T-helper 1 cell treated with Interleukin-12 subunit alpha and Interleukin-12 subunit beta and Interleukin-4 antibody, amounts not matched to agents 30 ng/mL and 1 ng/mL, for 36 hours (primary cell): ENCODE data around the gene ZNF184. TPM values are rescaled to one million over a fixed set of nuclear protein-coding genes. Genes with fewer than 3 reads are reported as not detected.

ENCODE experiments used
- intact Hi-C: fragments of 100-400 bp; cut with micrococcal nuclease; formaldehyde crosslinking; loops from one replicate; pipeline ENCODE4 v1.15.1; 2024
- total RNA-seq: library from RNA; stranded (reverse); gene quantifications from 2 replicates; pipeline ENCODE4 v1.2.3, GENCODE V29; 2022

ZNF184 gene
- total RNA-seq, result 11.3 and 11.4 TPM in 2 replicates

- intact Hi-C loops, result loop anchor here (1.0 to 10.0 kb wide), 16 partner anchors 30 to 1468 kb away; partner anchors contain the start of genes ABT1, ZNF165, ZNF391 and ZSCAN26
Observed at GRCh38 chr6:27472617-27473400, at the start of gene ZNF184. TSS of gene ZNF184 (minus strand) at chr6:27473105. CDS start at chr6:27472294, 811 bp downstream.

- intact Hi-C loops, result loop anchor here (1.0 to 10.0 kb wide), 12 partner anchors 16 to 1426 kb away; partner anchors contain the start of gene POM121L2
Observed at GRCh38 chr6:27518881-27519795, 46.2 kb upstream of the ZNF184 start.

- intact Hi-C loops, result loop anchor here (1.0 to 10.0 kb wide), 6 partner anchors 75 to 1427 kb away; partner anchors contain the start of gene POM121L2
Observed at GRCh38 chr6:27517928-27518787, 45.3 kb upstream of the ZNF184 start.

- intact Hi-C loops, result loop anchor here (10.0 kb wide), 1 partner anchor 1428 kb away; no protein-coding TSS in a partner anchor
Observed at GRCh38 chr6:27517238-27517637, 44.3 kb upstream of the ZNF184 start.

GRCh38 chr6:27514906-27515495 is 42.1 kb upstream of the ZNF184 start:
- intact Hi-C loops, result loop anchor here (10.0 kb wide), 1 partner anchor 1430 kb away; no protein-coding TSS in a partner anchor

- intact Hi-C loops, result loop anchor here (10.0 kb wide), 1 partner anchor 1432 kb away; no protein-coding TSS in a partner anchor
Observed at GRCh38 chr6:27512525-27512924, 39.6 kb upstream of the ZNF184 start.

- intact Hi-C loops, result no loop called here
Observed at GRCh38 chr6:27507041-27507956, 34.4 kb upstream of the ZNF184 start.

- intact Hi-C loops, result no loop called here
Observed at GRCh38 chr6:27505209-27506027, 32.5 kb upstream of the ZNF184 start.

- intact Hi-C loops, result loop anchor here (1.0 to 5.0 kb wide), 11 partner anchors 8 to 399 kb away; partner anchors contain the start of genes ZNF184 and ZNF391
Observed at GRCh38 chr6:27503436-27504030, 30.6 kb upstream of the ZNF184 start.

- intact Hi-C loops, result loop anchor here (1.0 to 5.0 kb wide), 11 partner anchors 7 to 400 kb away; partner anchors contain the start of genes ZNF184 and ZNF391
Observed at GRCh38 chr6:27502508-27503435, 29.9 kb upstream of the ZNF184 start.

GRCh38 chr6:27501187-27501586 is 28.3 kb upstream of the ZNF184 start:
- intact Hi-C loops, result loop anchor here (5.0 kb wide), 2 partner anchors 91 to 166 kb away; no protein-coding TSS in a partner anchor

- intact Hi-C loops, result loop anchor here (5.0 kb wide), 2 partner anchors 92 to 167 kb away; no protein-coding TSS in a partner anchor
Observed at GRCh38 chr6:27500177-27500576, 27.3 kb upstream of the ZNF184 start.

- intact Hi-C loops, result loop anchor here (1.0 kb wide), 1 partner anchor 8 kb away; no protein-coding TSS in a partner anchor
Observed at GRCh38 chr6:27495386-27496135, 22.7 kb upstream of the ZNF184 start.

- intact Hi-C loops, result loop anchor here (1.0 kb wide), 1 partner anchor 8 kb away; no protein-coding TSS in a partner anchor
Observed at GRCh38 chr6:27494987-27495385, 22.1 kb upstream of the ZNF184 start.

- intact Hi-C loops, result no loop called here
Observed at GRCh38 chr6:27494103-27494502, 21.2 kb upstream of the ZNF184 start.
